CD4-positive, alpha-beta T cell treated with Interleukin-12 subunit alpha and Interleukin-12 subunit beta, for 1 hour (primary cell): ENCODE data around the gene SELENOV.

Experiments
- DNase-seq: peaks from one replicate; pipeline ENCODE4 v3.0.0-alpha.2; 2020

Gene SELENOV

DNA sequence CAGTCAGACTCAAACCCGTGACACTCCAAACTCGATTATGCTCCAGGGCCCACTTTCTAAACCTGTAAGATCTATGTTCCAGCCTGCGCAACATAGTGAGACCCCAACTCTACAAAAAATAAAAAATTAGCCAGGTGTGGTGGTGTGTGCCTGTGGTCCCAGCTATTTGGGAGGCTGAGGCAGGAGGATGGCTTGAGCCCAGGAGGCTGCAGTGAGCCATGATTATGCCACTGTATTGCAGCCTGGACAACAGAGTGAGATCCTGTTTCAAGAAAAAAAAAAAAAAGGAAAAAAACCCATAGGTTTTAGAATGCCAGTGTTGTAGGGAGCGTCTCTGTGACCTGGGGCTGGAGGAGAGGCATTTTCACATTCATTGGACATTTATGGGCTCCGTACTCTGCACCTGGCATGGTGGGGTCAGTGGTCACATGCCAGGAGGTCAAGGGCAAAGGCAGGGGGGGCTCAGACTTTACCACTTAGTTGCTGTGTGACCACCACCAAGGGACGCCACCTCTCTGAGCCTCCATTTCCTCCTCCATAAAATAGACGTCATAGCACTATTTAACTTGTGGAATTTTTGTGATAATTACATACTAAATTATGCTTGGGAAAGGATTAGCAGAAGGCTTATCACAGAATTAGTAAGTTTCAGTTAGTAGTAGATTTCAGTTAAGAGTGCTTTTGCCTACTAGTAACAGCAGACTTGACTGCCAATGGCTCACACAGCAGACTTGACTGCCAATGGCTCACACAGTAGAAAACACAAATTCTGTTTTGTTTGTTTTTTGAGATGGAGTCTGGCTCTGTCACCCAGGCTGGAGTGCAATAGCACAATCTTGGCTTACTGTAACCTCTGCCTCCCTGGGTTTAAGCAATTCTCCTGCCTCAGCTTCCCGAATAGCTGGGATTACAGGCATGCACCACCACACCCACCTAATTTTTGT, 5.9 kb downstream of the SELENOV start:
- no peak for DNase-seq

GRCh38 chr19:39524495-39524894, 9.6 kb downstream of the SELENOV start:
- DNase-seq = no peak

- no peak for DNase-seq
Observed at GRCh38 chr19:39525205-39525604, 10.3 kb downstream of the SELENOV start.

- no peak for DNase-seq
Observed at GRCh38 chr19:39531834-39532232, 16.9 kb downstream of the SELENOV start.

- peak; percentile 96 for DNase-seq
Observed at GRCh38 chr19:39532233-39533002, 17.5 kb downstream of the SELENOV start, which contains the start of gene EID2B. TSS of gene EID2B (minus strand) at chr19:39532852. CDS start at chr19:39532802, 50 bp downstream.

GRCh38 chr19:39533003-39533512, 18.1 kb downstream of the SELENOV start:
- no peak for DNase-seq

GRCh38 chr19:39533791-39534190, 18.9 kb downstream of the SELENOV start:
- DNase-seq = no peak

DNA sequence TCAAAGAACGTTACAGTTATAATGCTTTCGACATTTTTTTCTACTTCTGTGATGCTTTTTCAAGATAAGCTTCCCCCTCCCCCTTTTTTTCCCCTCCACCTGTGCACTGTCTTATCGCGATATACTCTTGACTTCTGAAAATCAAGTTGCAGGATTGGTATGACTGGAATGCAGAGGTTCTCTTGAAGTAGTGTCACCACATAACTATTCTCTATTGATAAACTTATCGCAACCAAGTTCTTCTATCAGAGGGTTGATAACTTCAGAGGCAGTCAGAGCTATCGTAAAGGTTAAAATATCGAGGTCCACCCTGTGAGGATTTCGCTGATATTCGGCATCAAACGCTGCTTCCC, 24.2 kb downstream of the SELENOV start:
- no peak for DNase-seq

- peak; percentile 95 for DNase-seq
Observed at GRCh38 chr19:39539518-39540332, 24.8 kb downstream of the SELENOV start, which contains the start of gene EID2. TSS of gene EID2 (minus strand) at chr19:39540161. CDS start at chr19:39540079, 82 bp downstream.

DNA sequence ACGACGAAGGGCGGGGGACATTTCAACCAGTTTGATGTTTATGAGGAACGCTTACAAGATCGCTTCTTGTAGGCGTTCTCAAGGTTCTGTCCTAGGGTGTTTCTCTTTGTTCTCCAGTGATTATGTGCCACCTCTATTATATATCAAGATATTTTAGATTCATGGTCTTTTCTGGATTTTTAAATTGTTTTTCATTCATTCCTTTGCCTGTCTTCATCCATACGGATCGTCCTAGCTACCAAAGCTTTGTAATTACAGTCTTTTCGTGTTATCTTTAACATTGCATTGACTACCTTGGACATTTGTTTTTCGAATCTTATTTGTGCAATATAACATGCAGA, 25.4 kb downstream of the SELENOV start:
- no peak for DNase-seq

GRCh38 chr19:39542206-39542605, 27.3 kb downstream of the SELENOV start:
- DNase-seq = no peak

GRCh38 chr19:39543477-39543857, 28.5 kb downstream of the SELENOV start:
- DNase-seq = no peak

- DNase-seq = no peak
Observed at GRCh38 chr19:39544226-39544903, 29.4 kb downstream of the SELENOV start.

GRCh38 chr19:39544911-39545310, 30.0 kb downstream of the SELENOV start:
- DNase-seq = peak; percentile 38

GRCh38 chr19:39546599-39546998, 31.7 kb downstream of the SELENOV start:
- no peak for DNase-seq

GRCh38 chr19:39550197-39550596, 35.3 kb downstream of the SELENOV start:
- DNase-seq = no peak

DNA sequence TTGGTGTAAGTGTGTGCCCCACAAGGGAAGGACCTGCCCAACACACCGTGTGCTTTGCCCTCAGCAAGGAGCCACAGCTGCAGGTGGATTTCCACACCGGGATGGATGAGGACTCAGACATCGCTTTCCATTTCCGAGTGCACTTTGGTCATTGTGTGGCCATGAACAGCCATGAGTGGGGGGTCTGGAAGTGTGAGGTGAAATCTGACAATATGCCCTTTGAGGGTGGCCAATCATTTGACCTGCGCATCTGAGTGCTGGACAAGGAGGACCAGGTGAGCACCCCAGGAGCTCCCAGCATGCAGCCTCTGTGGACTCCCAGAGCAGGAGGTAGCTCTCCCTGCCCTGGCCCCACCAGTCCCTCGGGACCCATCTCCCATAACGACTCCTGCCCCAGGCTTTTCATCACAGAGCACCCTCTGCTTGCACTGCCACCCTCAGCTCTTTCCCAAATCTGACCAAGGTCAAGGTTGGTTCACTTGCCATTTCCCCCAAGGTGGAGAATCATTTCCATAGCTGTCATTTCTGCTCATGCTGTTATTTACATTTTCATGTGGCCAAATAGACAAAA, 38.2 kb downstream of the SELENOV start:
- no peak for DNase-seq

GRCh38 chr19:39554701-39555311, 39.9 kb downstream of the SELENOV start:
- no peak for DNase-seq

DNA sequence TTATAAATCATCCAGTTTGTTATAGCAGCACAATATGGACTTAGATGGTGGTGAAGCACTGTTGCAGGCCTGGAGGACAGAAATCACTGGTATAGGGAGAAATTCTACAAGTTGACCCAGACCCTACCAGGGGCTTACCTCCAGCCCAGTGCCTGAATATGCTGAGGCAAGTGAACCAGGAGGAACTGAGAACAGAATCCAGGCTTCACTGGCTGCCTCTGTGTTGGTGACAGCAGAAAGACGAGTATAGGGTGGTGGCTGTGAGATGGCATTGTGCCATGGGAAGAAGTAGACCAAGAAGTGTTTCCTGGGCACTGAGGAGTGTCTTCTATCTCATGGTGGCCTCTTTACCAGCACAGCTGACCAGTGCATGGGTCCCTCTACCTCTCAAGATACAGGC, 40.9 kb downstream of the SELENOV start:
- no peak for DNase-seq

DNA sequence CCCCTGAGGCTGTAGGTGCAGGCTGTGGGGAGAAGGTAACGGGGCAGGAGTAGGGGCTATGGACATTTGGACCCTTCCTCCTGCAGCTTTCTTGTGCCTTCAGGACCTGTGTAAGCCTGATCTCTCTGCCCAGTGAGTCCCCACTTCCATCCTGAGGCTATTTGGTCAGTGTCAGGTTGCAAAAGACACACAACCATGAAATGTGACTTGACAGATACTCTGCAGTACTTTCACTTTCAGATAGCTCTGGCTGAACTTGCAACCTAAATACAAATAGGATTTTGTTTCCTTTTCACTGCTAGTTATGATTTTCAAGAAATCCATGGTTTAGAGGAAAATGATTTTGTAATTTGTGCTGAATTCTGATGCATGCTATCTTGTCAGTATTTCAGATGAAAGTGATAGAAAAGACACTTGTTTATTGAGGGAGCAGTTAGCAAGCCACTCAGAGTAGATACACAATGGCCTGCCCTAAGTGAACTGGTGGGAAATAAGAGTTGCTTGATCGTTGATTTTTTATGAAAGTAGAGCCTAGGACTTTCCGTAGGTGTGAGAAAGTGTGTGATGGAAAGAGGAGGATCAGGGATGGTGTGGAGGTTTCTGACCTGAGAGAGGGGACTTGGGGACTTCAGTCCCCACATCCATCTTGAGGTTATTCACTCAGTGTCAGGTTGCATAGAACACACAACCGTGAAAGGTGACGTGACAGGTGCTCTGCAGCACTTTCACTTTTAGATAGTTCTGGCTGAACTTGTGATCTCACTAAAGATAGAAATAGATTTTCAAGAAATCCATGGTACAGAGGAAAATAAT, 43.1 kb downstream of the SELENOV start:
- peak; percentile 36 for DNase-seq
